Esophagus squamous epithelium (tissue), 5 donors: Measurements from ENCODE around the gene GBE1. TPM values are rescaled to one million over a fixed set of nuclear protein-coding genes. Genes with fewer than 3 reads are reported as not detected.

Experiments used
- DNase-seq: peaks from one replicate; lab custom pipeline; 2025; lab: John Stamatoyannopoulos, UW
- H3K27ac ChIP-seq, 4 donors: fragments of 200-600 bp; sonication (generic); one replicate each; pipeline ENCODE4 v1.5.1; 2016 to 2019; ENCODE audit warnings: mild to moderate bottlenecking in 1 of 4
- H3K27me3 ChIP-seq, 4 donors: fragments of 200-600 bp; sonication (generic); 1 replicate in 3 of 4; 2 replicates in 1 of 4; pipeline versions ENCODE4 v1.5.1 to v1.6.0; 2017 to 2021; ENCODE audit warnings: antibody characterized with exemption in 1 of 4
- H3K36me3 ChIP-seq, 3 donors: fragments of 200-600 bp; sonication (generic); one replicate each; pipeline ENCODE4 v1.5.1; 2016 to 2019
- H3K4me1 ChIP-seq, 3 donors: fragments of 200-600 bp; sonication (generic); one replicate each; pipeline ENCODE4 v1.5.1; 2017 to 2019
- H3K4me3 ChIP-seq, 4 donors: fragments of 200-600 bp; sonication (generic); 1 replicate in 3 of 4; 2 replicates in 1 of 4; pipeline ENCODE4 v1.5.1; 2016 to 2019; ENCODE audit warnings: mild to moderate bottlenecking in 2 of 4, moderate library complexity in 1 of 4
- H3K9me3 ChIP-seq, 3 donors: fragments of 200-600 bp; sonication (generic); one replicate each; pipeline ENCODE4 v1.5.1; 2016 to 2019
- CTCF ChIP-seq, 6 experiments: fragments of 450-650 bp in 4 of 6; fragments of 200-600 bp in 2 of 6; sonication (generic) in 2 of 6; IDR thresholded peaks; one replicate each; pipeline ENCODE4 v1.5.1; 2016 to 2019; ENCODE audit warnings: antibody characterized with exemption in 6 of 6, mild to moderate bottlenecking in 4 of 6, moderate library complexity in 4 of 6
- POLR2A ChIP-seq, 4 donors: fragments of 450-650 bp; IDR thresholded peaks; one replicate each; pipeline ENCODE4 v1.6.1; 2017; ENCODE audit warnings: antibody characterized with exemption in 4 of 4, mild to moderate bottlenecking in 4 of 4, moderate library complexity in 3 of 4
- WGBS, 2 donors: methylation state at CpG; one replicate each; pipeline ENCODE4 v1.1.5; 2018; 5-methylcytosine and 5-hydroxymethylcytosine counted together
- intact Hi-C: fragments of 100-400 bp; cut with DNase I; formaldehyde crosslinking; loops from one replicate; pipeline ENCODE4 v1.15.0; 2022
- total RNA-seq, 4 donors: library from RNA; depleted of rRNA; stranded (reverse); fragments of >200 nt; gene quantifications; one replicate each; pipeline ENCODE4 v1.1.0, GENCODE V29; 2016
- donor health status: DM: yes; HTN: yes; CAD: no.

Gene GBE1
- total RNA-seq, 4 donors from 2014 or later = 19.2 to 37.2 (median 29.7) TPM

- no peaks in the 10 kb centered on the region for H3K9me3 ChIP-seq
- peaks cover 0 to 2% (median 0%) of the 10 kb centered on the region in 4 donors for H3K27me3 ChIP-seq
- no peak overlapping the region for H3K27ac ChIP-seq
- peaks cover 0 to 6% (median 0%) of the 10 kb centered on the region in 3 donors for H3K36me3 ChIP-seq
- intact Hi-C loops = no loop called here
- no peak overlapping the region for H3K4me3 ChIP-seq
- WGBS, 2 donors = 78 to 89% methylated on average over 5 of the region's 5 CpGs
- TF ChIP-seq POLR2A (IDR thresholded peaks at IDR 0.05) (no peak), CTCF (IDR thresholded peaks at IDR 0.05) (no peak)
- DNase-seq = no peak
- peaks cover 0 to 11% (median 0%) of the 10 kb centered on the region in 3 donors for H3K4me1 ChIP-seq
Measured at GRCh38 chr3:81676706-81677456, 84.6 kb downstream of the GBE1 start.

- DNase-seq = no peak
- TF ChIP-seq POLR2A (IDR thresholded peaks at IDR 0.05) (no peak), CTCF (IDR thresholded peaks at IDR 0.05) (no peak)
- Histone ChIP-seq H3K4me3 (no peak overlapping the region), H3K27me3 (peaks cover 0 to 2% (median 0%) of the 10 kb centered on the region in 4 donors), H3K4me1 (peaks cover 0 to 7% (median 0%) of the 10 kb centered on the region in 3 donors), H3K27ac (no peak overlapping the region), H3K9me3 (no peaks in the 10 kb centered on the region), H3K36me3 (peaks cover 0 to 6% (median 0%) of the 10 kb centered on the region in 3 donors)
- intact Hi-C loops = no loop called here
Measured at GRCh38 chr3:81674690-81675089, 86.8 kb downstream of the GBE1 start.

GRCh38 chr3:81668283-81668682 lies 93.2 kb downstream of the GBE1 start:
- 82 to 92% methylated on average over 3 of the region's 3 CpGs for WGBS, 2 donors
- DNase-seq = no peak

GRCh38 chr3:81666502-81667121 lies 94.8 kb downstream of the GBE1 start:
- Histone ChIP-seq H3K9me3 (no peaks in the 10 kb centered on the region), H3K27ac (no peak overlapping the region), H3K4me1 (no peaks in the 10 kb centered on the region), H3K4me3 (no peak overlapping the region), H3K27me3 (no peaks in the 10 kb centered on the region), H3K36me3 (peaks cover 0 to 11% (median 0%) of the 10 kb centered on the region in 3 donors)
- TF ChIP-seq CTCF (IDR thresholded peaks at IDR 0.05) (peak in 4 of 6 experiments; percentile 60 to 75 (median 64)), POLR2A (IDR thresholded peaks at IDR 0.05) (no peak)
- no peak for DNase-seq
- intact Hi-C loops = no loop called here

More at GRCh38 chr3:81668283-81668682, 93.2 kb downstream of the GBE1 start:
- Histone ChIP-seq H3K4me3 (no peak overlapping the region), H3K36me3 (peaks cover 0 to 11% (median 0%) of the 10 kb centered on the region in 3 donors), H3K9me3 (no peaks in the 10 kb centered on the region), H3K27me3 (no peaks in the 10 kb centered on the region), H3K27ac (no peak overlapping the region), H3K4me1 (no peaks in the 10 kb centered on the region)
- no peak for TF ChIP-seq POLR2A (IDR thresholded peaks at IDR 0.05)
- no peak for TF ChIP-seq CTCF (IDR thresholded peaks at IDR 0.05)
- intact Hi-C loops = no loop called here

- no peak overlapping the region for H3K27ac ChIP-seq
- 93 to 95% methylated on average over 4 to 9 of the region's 10 CpGs for WGBS, 2 donors
- DNase-seq = no peak
- H3K4me1 ChIP-seq = peaks cover 0 to 10% (median 0%) of the 10 kb centered on the region in 3 donors
- intact Hi-C loops = no loop called here
- no peaks in the 10 kb centered on the region for H3K27me3 ChIP-seq
- no peaks in the 10 kb centered on the region for H3K9me3 ChIP-seq
- H3K36me3 ChIP-seq = peaks cover 0 to 5% (median 0%) of the 10 kb centered on the region in 3 donors
- no peak for TF ChIP-seq POLR2A (IDR thresholded peaks at IDR 0.05)
- no peak for TF ChIP-seq CTCF (IDR thresholded peaks at IDR 0.05)
- no peak overlapping the region for H3K4me3 ChIP-seq
Measured at GRCh38 chr3:81663114-81663513, 98.3 kb downstream of the GBE1 start.
